GM10248 (cell line): Measurements from ENCODE around the gene MUC6.

Experiments
- CTCF ChIA-PET: fragments of 300-600 bp; sonication (Branson Sonifier 250); formaldehyde crosslinking; extraction: SDS; loops from one replicate; lab custom pipeline; 2021; ENCODE audit warnings: antibody characterized with exemption; lab: Yijun Ruan, JAX
- POLR2A ChIA-PET: fragments of 350-650 bp; sonication (Branson Sonifier 250); formaldehyde crosslinking; extraction: SDS; loops from one replicate; lab custom pipeline; 2020; ENCODE audit warnings: antibody characterized with exemption; lab: Yijun Ruan, JAX
- DNase-seq: peaks from one replicate; pipeline ENCODE4 v3.0.0; 2012; ENCODE audit errors: extremely low spot score
- CTCF ChIP-seq: IDR thresholded peaks from 2 replicates; pipeline ENCODE4 v1.5.1; 2012; ENCODE audit warnings: mild to moderate bottlenecking, low read depth; ENCODE audit errors: extremely low read depth, missing control alignments, control extremely low read depth

Gene MUC6

GRCh38 chr11:1022908-1023810, 13.4 kb downstream of the MUC6 start:
- CTCF ChIA-PET, result no interaction called here
- POLR2A ChIA-PET, result no interaction called here
- DNase-seq, result no peak
- TF ChIP-seq CTCF, result no peak

- CTCF ChIA-PET, result no interaction called here
- POLR2A ChIA-PET, result no interaction called here
- no peak for TF ChIP-seq CTCF
- DNase-seq, result no peak
Observed at GRCh38 chr11:1022411-1022810, 14.1 kb downstream of the MUC6 start.

- CTCF ChIA-PET, result interaction anchor here (1.3 kb wide), 1 partner anchor 172 kb away, joined by 3 read pairs; no protein-coding TSS in a partner anchor
- TF ChIP-seq CTCF, result no peak
- POLR2A ChIA-PET, result no interaction called here
- no peak for DNase-seq
Observed at GRCh38 chr11:1020211-1020905, 16.2 kb downstream of the MUC6 start.

- ChIA-PET CTCF (no interaction called here), POLR2A (no interaction called here)
- DNase-seq, result no peak
- TF ChIP-seq CTCF, result no peak
Observed at GRCh38 chr11:1019321-1019910, 17.1 kb downstream of the MUC6 start.

GRCh38 chr11:1018091-1018490, 18.4 kb downstream of the MUC6 start:
- CTCF ChIA-PET, result interaction anchor here (1.2 kb wide), 1 partner anchor 25 kb away, joined by 3 read pairs; no protein-coding TSS in a partner anchor
- POLR2A ChIA-PET, result no interaction called here

More at GRCh38 chr11:1018091-1018490, 18.4 kb downstream of the MUC6 start:
- DNase-seq, result no peak
- no peak for TF ChIP-seq CTCF
